SK-N-SH treated with all-trans-retinoic acid at 6 μM for 48 hours (cell line): ENCODE results near the gene EPB41.

ENCODE experiments used
- ATAC-seq: fragments of 200-7000 bp; cut with Tn5 transposase; 3 replicates; pipeline ENCODE4 v1.9.1; 2020; ENCODE audit warnings: mild to moderate bottlenecking, moderate library complexity
- ARNTL ChIP-seq: fragments of 450-650 bp; formaldehyde crosslinking; IDR thresholded peaks from 2 replicates; pipeline ENCODE4 v1.5.0; 2020; ENCODE audit warnings: low read depth, mild to moderate bottlenecking, moderate library complexity, borderline replicate concordance
- BACH2 ChIP-seq: fragments of 250-450 bp; sonication (Bioruptor Pico); IDR thresholded peaks from 2 replicates; pipeline ENCODE4 v1.9.0; 2021; ENCODE audit warnings: mild to moderate bottlenecking, borderline replicate concordance
- CREB5 ChIP-seq: fragments of 250-450 bp; sonication (Bioruptor Pico); IDR thresholded peaks from 2 replicates; pipeline ENCODE4 v1.5.1; 2020; ENCODE audit warnings: low read depth, mild to moderate bottlenecking, moderate library complexity
- ESRRG ChIP-seq: fragments of 250-450 bp; sonication (Bioruptor Pico); IDR thresholded peaks from 2 replicates; pipeline ENCODE4 v1.6.1; 2021; ENCODE audit warnings: mild to moderate bottlenecking
- GLIS3 ChIP-seq: fragments of 250-450 bp; sonication (Bioruptor Pico); IDR thresholded peaks from 2 replicates; pipeline ENCODE4 v1.5.0; 2020; ENCODE audit warnings: mild to moderate bottlenecking, moderate library complexity
- ISL1 ChIP-seq: fragments of 250-450 bp; sonication (Bioruptor Pico); IDR thresholded peaks from 2 replicates; pipeline ENCODE4 v2.1.2; 2022; ENCODE audit warnings: mild to moderate bottlenecking, moderate library complexity
- OSR1 ChIP-seq: fragments of 250-450 bp; sonication (Bioruptor Pico); IDR thresholded peaks from 2 replicates; pipeline ENCODE4 v1.8.0; 2022; ENCODE audit warnings: moderate library complexity, mild to moderate bottlenecking, inconsistent platforms
- POU6F1 ChIP-seq: fragments of 250-450 bp; sonication (Bioruptor Pico); IDR thresholded peaks from 2 replicates; pipeline ENCODE4 v1.8.0; 2021; ENCODE audit warnings: low read depth, mild to moderate bottlenecking, moderate library complexity, borderline replicate concordance
- RARB ChIP-seq: fragments of 250-450 bp; sonication (Bioruptor Pico); IDR thresholded peaks from 2 replicates; pipeline ENCODE4 v1.8.0; 2021; ENCODE audit warnings: mild to moderate bottlenecking, moderate library complexity
- SNAI2 ChIP-seq: fragments of 250-450 bp; sonication (Bioruptor Pico); IDR thresholded peaks from 2 replicates; pipeline ENCODE4 v1.5.0; 2020; ENCODE audit warnings: mild to moderate bottlenecking, moderate library complexity
- TCF4 ChIP-seq: fragments of 250-450 bp; sonication (Bioruptor Pico); IDR thresholded peaks from 2 replicates; pipeline ENCODE4 v1.8.0; 2021; ENCODE audit warnings: mild to moderate bottlenecking, moderate library complexity, borderline replicate concordance
- TOX ChIP-seq: fragments of 250-450 bp; sonication (Bioruptor Pico); IDR thresholded peaks from 2 replicates; pipeline ENCODE4 v1.8.0; 2021; ENCODE audit warnings: mild to moderate bottlenecking, moderate library complexity, borderline replicate concordance
- ZC3H10 ChIP-seq: fragments of 250-450 bp; sonication (Bioruptor Pico); IDR thresholded peaks from 2 replicates; pipeline ENCODE4 v1.5.1; 2021; ENCODE audit warnings: mild to moderate bottlenecking, moderate library complexity
- ZFP3 ChIP-seq: fragments of 250-450 bp; sonication (Bioruptor Pico); IDR thresholded peaks from 2 replicates; pipeline ENCODE4 v1.5.0; 2020; ENCODE audit warnings: mild to moderate bottlenecking, moderate library complexity
- ZNF565 ChIP-seq: fragments of 450-650 bp; formaldehyde crosslinking; conservative IDR thresholded peaks from 2 replicates; pipeline ENCODE4 v1.5.0; 2020; ENCODE audit warnings: low read depth, mild to moderate bottlenecking, moderate library complexity
- ZNF70 ChIP-seq: fragments of 450-650 bp; formaldehyde crosslinking; IDR thresholded peaks from 2 replicates; pipeline ENCODE4 v1.5.0; 2020; ENCODE audit warnings: mild to moderate bottlenecking, moderate library complexity
- ZNF8 ChIP-seq: fragments of 450-650 bp; formaldehyde crosslinking; IDR thresholded peaks from 2 replicates; pipeline ENCODE4 v1.5.0; 2020; ENCODE audit warnings: mild to moderate bottlenecking, moderate library complexity
- TF ChIP-seq, protein P1 (sequence below): fragments of 250-450 bp; sonication (Bioruptor Pico); IDR thresholded peaks from 2 replicates; pipeline ENCODE4 v1.5.0; 2020; ENCODE audit warnings: mild to moderate bottlenecking, moderate library complexity

The EPB41 gene

DNA sequence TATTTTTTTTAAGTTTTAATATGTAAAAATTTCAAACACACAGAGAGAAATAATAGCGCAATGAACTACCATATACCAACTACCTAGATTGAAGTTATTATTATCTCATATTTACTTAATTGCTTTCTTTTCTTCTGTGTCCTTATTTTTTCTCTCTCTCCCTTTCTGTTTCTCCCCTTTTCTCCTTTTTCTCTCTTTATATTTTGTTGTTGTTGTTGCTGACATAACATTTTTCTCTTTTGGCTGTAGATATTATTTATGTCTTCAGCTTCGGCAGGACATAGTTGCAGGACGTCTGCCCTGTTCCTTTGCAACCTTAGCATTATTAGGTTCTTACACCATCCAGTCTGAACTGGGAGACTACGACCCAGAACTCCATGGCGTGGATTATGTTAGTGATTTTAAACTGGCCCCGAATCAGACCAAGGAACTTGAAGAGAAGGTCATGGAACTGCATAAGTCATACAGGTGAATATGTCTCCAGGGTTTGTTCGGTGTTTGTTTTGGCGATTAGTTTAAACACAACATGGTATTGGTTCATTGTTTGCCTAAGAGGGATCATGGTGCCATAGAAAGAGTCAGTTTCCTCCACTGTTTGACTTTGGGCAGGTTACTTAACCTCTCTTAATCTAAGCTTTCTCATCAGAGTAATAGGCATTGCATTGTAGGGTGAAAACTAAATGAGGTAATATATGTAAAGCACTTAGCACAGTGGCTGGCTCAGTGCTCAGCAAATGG, 103.8 kb downstream of the EPB41 start:
- ATAC-seq, result no peak
- TF ChIP-seq POU6F1 (CRISPR knock-in tag) (no peak), ARNTL (CRISPR knock-in tag) (no peak), TOX (CRISPR knock-in tag) (no peak), BACH2 (no peak), GLIS3 (CRISPR knock-in tag) (no peak), ZNF70 (no peak), RARB (no peak)

DNA sequence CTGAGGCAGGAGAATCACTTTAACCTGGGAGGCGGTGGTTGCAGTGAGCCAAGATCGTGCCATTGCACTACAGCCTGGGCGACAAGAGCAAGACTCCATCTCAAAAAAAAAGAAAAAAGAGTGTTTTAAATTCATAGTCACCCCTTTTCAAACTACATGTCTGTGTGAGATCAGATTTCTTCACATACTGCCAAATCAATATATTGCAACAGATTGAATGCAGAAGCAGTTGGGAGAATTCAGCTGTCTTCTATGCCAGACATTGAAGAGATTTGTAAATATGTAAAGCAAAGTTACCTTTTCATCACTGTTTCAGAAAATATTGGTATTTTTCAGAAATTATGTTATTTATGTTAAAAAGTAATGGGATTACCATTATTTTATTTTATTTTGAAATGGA, 108.3 kb downstream of the EPB41 start:
- TF ChIP-seq OSR1, result no peak
- TF ChIP-seq ESRRG, result no peak
- TF ChIP-seq, protein P1, sequence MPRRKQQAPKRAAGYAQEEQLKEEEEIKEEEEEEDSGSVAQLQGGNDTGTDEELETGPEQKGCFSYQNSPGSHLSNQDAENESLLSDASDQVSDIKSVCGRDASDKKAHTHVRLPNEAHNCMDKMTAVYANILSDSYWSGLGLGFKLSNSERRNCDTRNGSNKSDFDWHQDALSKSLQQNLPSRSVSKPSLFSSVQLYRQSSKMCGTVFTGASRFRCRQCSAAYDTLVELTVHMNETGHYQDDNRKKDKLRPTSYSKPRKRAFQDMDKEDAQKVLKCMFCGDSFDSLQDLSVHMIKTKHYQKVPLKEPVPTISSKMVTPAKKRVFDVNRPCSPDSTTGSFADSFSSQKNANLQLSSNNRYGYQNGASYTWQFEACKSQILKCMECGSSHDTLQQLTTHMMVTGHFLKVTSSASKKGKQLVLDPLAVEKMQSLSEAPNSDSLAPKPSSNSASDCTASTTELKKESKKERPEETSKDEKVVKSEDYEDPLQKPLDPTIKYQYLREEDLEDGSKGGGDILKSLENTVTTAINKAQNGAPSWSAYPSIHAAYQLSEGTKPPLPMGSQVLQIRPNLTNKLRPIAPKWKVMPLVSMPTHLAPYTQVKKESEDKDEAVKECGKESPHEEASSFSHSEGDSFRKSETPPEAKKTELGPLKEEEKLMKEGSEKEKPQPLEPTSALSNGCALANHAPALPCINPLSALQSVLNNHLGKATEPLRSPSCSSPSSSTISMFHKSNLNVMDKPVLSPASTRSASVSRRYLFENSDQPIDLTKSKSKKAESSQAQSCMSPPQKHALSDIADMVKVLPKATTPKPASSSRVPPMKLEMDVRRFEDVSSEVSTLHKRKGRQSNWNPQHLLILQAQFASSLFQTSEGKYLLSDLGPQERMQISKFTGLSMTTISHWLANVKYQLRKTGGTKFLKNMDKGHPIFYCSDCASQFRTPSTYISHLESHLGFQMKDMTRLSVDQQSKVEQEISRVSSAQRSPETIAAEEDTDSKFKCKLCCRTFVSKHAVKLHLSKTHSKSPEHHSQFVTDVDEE, result no peak
- TF ChIP-seq CREB5, result no peak
- no peak for TF ChIP-seq TCF4 (CRISPR knock-in tag)
- no peak for TF ChIP-seq GLIS3 (CRISPR knock-in tag)
- no peak for TF ChIP-seq ARNTL (CRISPR knock-in tag)
- TF ChIP-seq ZNF565 (CRISPR knock-in tag), result no peak
- no peak for TF ChIP-seq SNAI2
- no peak for TF ChIP-seq ZNF8 (CRISPR knock-in tag)
- TF ChIP-seq ISL1 (CRISPR knock-in tag), result no peak
- TF ChIP-seq ZC3H10 (CRISPR knock-in tag), result no peak
- no peak for TF ChIP-seq RARB
- TF ChIP-seq BACH2, result no peak
- TF ChIP-seq ZNF70, result no peak
- ATAC-seq, result no peak

- ATAC-seq, result no peak
- TF ChIP-seq ZC3H10 (CRISPR knock-in tag) (no peak), TCF4 (CRISPR knock-in tag) (peak; percentile 80), GLIS3 (CRISPR knock-in tag) (no peak)
Measured at GRCh38 chr1:29029667-29030066, 115.3 kb downstream of the EPB41 start.

GRCh38 chr1:29032841-29033240, 118.5 kb downstream of the EPB41 start:
- no peak for ATAC-seq
- TF ChIP-seq ZFP3 (CRISPR knock-in tag) (no peak), TCF4 (CRISPR knock-in tag) (no peak), OSR1 (no peak), RARB (no peak), GLIS3 (CRISPR knock-in tag) (no peak), ZNF565 (CRISPR knock-in tag) (no peak)
- TF ChIP-seq, protein P1, result no peak
